Keratinocyte (primary cell): Measurements from ENCODE around the gene IFI16. TPM values are rescaled to one million over a fixed set of nuclear protein-coding genes. Genes with fewer than 3 reads are reported as not detected.

ENCODE experiments used
- DNase-seq: peaks from one replicate; pipeline ENCODE4 v3.0.0-alpha.2; 2011; ENCODE audit warnings: low read depth, missing footprints, low spot score
- FAIRE-seq: peaks from 2 replicates; lab custom pipeline; 2011; peaks lifted over from hg19 to GRCh38; lab: Jason Lieb, UNC
- H2AFZ ChIP-seq: 2 replicates; pipeline ENCODE4 v1.6.0; 2012; ENCODE audit warnings: low read length, control low read depth, inconsistent platforms; ENCODE audit not compliant: control insufficient read depth
- H3K27ac ChIP-seq: 2 replicates; pipeline ENCODE4 v1.5.1; 2011; ENCODE audit warnings: low read length; ENCODE audit not compliant: control insufficient read depth, insufficient read depth
- H3K27me3 ChIP-seq: 3 replicates; pipeline ENCODE4 v1.6.0; 2011; ENCODE audit warnings: low read length; ENCODE audit not compliant: control insufficient read depth, insufficient read depth; ENCODE audit errors: extremely low read depth
- H3K36me3 ChIP-seq, 2 experiments: 2 replicates in 1 of 2; 3 replicates in 1 of 2; pipeline ENCODE4 v1.5.1; 2011; ENCODE audit warnings: low read length in 2 of 2, mild to moderate bottlenecking in 1 of 2; ENCODE audit not compliant: control insufficient read depth in 2 of 2, insufficient read depth in 2 of 2; ENCODE audit errors: extremely low read depth in 1 of 2
- H3K4me1 ChIP-seq: 3 replicates; pipeline ENCODE4 v1.5.1; 2011; ENCODE audit warnings: low read length; ENCODE audit not compliant: control insufficient read depth, insufficient read depth; ENCODE audit errors: extremely low read depth
- H3K4me2 ChIP-seq: 3 replicates; pipeline ENCODE4 v1.6.0; 2011; ENCODE audit warnings: low read depth, low read length; ENCODE audit not compliant: control insufficient read depth, insufficient read depth; ENCODE audit errors: extremely low read depth
- H3K4me3 ChIP-seq, 3 experiments: fragments of 200-600 bp in 1 of 3; sonication (generic) in 1 of 3; 2 replicates in 2 of 3; 3 replicates in 1 of 3; pipeline ENCODE4 v1.5.1; 2011 to 2016; ENCODE audit warnings: low read length in 3 of 3, mild to moderate bottlenecking in 3 of 3, control low read depth in 2 of 3, inconsistent platforms in 1 of 3, low read depth in 1 of 3, mixed read lengths in 1 of 3, mixed run types in 1 of 3, moderate library complexity in 1 of 3; ENCODE audit not compliant: control insufficient read depth in 2 of 3, insufficient read depth in 2 of 3; ENCODE audit errors: extremely low read depth in 1 of 3
- H3K79me2 ChIP-seq: 2 replicates; pipeline ENCODE4 v1.6.0; 2012; ENCODE audit warnings: low read length; ENCODE audit not compliant: control insufficient read depth, insufficient read depth
- H3K9ac ChIP-seq: 3 replicates; pipeline ENCODE4 v1.6.0; 2011; ENCODE audit warnings: low read length; ENCODE audit not compliant: control insufficient read depth, insufficient read depth; ENCODE audit errors: extremely low read depth
- H3K9me1 ChIP-seq: 3 replicates; pipeline ENCODE4 v1.6.0; 2011; ENCODE audit warnings: low read length; ENCODE audit not compliant: control insufficient read depth, insufficient read depth; ENCODE audit errors: extremely low read depth
- H3K9me3 ChIP-seq: 2 replicates; pipeline ENCODE4 v1.5.1; 2012; ENCODE audit warnings: low read depth, low read length; ENCODE audit not compliant: control insufficient read depth
- H4K20me1 ChIP-seq: 3 replicates; pipeline ENCODE4 v1.6.0; 2011; ENCODE audit warnings: low read length; ENCODE audit not compliant: control insufficient read depth, insufficient read depth; ENCODE audit errors: extremely low read depth
- CTCF ChIP-seq, 3 experiments: IDR thresholded peaks in 1 of 3; conservative IDR thresholded peaks in 1 of 3; optimal IDR thresholded peaks in 1 of 3; 2 replicates in 2 of 3; 3 replicates in 1 of 3; pipeline versions ENCODE3 to v1.5.1; 2011; ENCODE audit warnings: low read length in 3 of 3, mild to moderate bottlenecking in 3 of 3, moderate library complexity in 2 of 3, control low read depth in 1 of 3, inconsistent platforms in 1 of 3; ENCODE audit not compliant: insufficient read depth in 2 of 3; ENCODE audit errors: extremely low read depth in 1 of 3
- EZH2 ChIP-seq: IDR thresholded peaks from one replicate; pipeline ENCODE4 v1.6.1; 2012; ENCODE audit warnings: inconsistent platforms, mild to moderate bottlenecking, low read length, moderate library complexity
- dilution Hi-C: fragments of 300-500 bp; cut with MboI; formaldehyde crosslinking; loops from one replicate; pipeline ENCODE4 v1.7.0; 2020; ENCODE audit warnings: low sequenced_read_pairs; ENCODE audit not compliant: extremely low pct_ligation_motif_present
- polyA plus RNA-seq, 5 experiments: library from polyadenylated mRNA; depleted of rRNA in 3 of 5; stranded (reverse) in 3 of 5; stranded (forward) in 1 of 5; unstranded in 1 of 5; fragments of >200 nt; gene quantifications; 1 replicate in 1 of 5; 2 replicates in 3 of 5; 3 replicates in 1 of 5; pipeline versions ENCODE4 v1.2.1 to v1.2.3, GENCODE V29; 2011 to 2012; ENCODE audit warnings: missing spikeins in 2 of 5, low read depth in 1 of 5, low replicate concordance in 1 of 5

Gene IFI16
- polyA plus RNA-seq, 1 donor (not counting 4 experiments of a cell fraction or from before 2014, with no cell fraction given): 193 TPM

GRCh38 chr1:158999316-159000069, 10.2 kb upstream of the IFI16 start:
- no peaks in the 10 kb centered on the region for H3K79me2 ChIP-seq
- DNase-seq: no peak
- peak overlapping the region; percentile 61 for H3K9ac ChIP-seq
- no peaks in the 10 kb centered on the region for H3K36me3 ChIP-seq
- peak overlapping the region; percentile 92 for H3K4me2 ChIP-seq
- H3K27me3 ChIP-seq: no peaks in the 10 kb centered on the region
- peak overlapping the region; percentile 29 to 86 (median 67) for H3K4me3 ChIP-seq
- dilution Hi-C loops: no loop called here
- H3K27ac ChIP-seq: peak overlapping the region; percentile 71
- no peaks in the 10 kb centered on the region for H4K20me1 ChIP-seq
- FAIRE-seq: peak; percentile 91
- H3K9me3 ChIP-seq: no peaks in the 10 kb centered on the region
- no peaks in the 10 kb centered on the region for H3K9me1 ChIP-seq
- peak overlapping the region; percentile 97 for H2AFZ ChIP-seq
- TF ChIP-seq EZH2 (no peak), CTCF (optimal IDR thresholded peaks at IDR 0.05 in 1 of 3, IDR thresholded peaks at IDR 0.05 in 1 of 3, conservative IDR thresholded peaks at IDR 0.05 in 1 of 3; ENCODE audit: extremely low read depth in 1 of 3, insufficient read depth in 2 of 3, low read length in 3 of 3) (no peak)
- peaks cover 22% of the 10 kb centered on the region for H3K4me1 ChIP-seq

GRCh38 chr1:159000070-159000409, 9.7 kb upstream of the IFI16 start:
- dilution Hi-C loops: no loop called here
- H3K36me3 ChIP-seq: no peaks in the 10 kb centered on the region
- H3K4me2 ChIP-seq: peak overlapping the region; percentile 92
- peaks cover 22% of the 10 kb centered on the region for H3K4me1 ChIP-seq
- H3K27me3 ChIP-seq: no peaks in the 10 kb centered on the region
- no peak for TF ChIP-seq EZH2
- TF ChIP-seq CTCF (optimal IDR thresholded peaks at IDR 0.05 in 1 of 3, IDR thresholded peaks at IDR 0.05 in 1 of 3, conservative IDR thresholded peaks at IDR 0.05 in 1 of 3; ENCODE audit: extremely low read depth in 1 of 3, insufficient read depth in 2 of 3, low read length in 3 of 3): no peak
- peak overlapping the region; percentile 71 for H3K27ac ChIP-seq
- FAIRE-seq (no peak), DNase-seq (no peak)
- no peaks in the 10 kb centered on the region for H3K79me2 ChIP-seq
- no peaks in the 10 kb centered on the region for H3K9me1 ChIP-seq
- H2AFZ ChIP-seq: peak overlapping the region; percentile 97
- H3K9ac ChIP-seq: peak overlapping the region; percentile 61
- H3K9me3 ChIP-seq: no peaks in the 10 kb centered on the region
- H4K20me1 ChIP-seq: no peaks in the 10 kb centered on the region
- H3K4me3 ChIP-seq: peak overlapping the region; percentile 29 to 86 (median 67)
